Ectodermal cell (in vitro differentiated cells): Measurements from ENCODE around the gene ATG3. TPM values are rescaled to one million over a fixed set of nuclear protein-coding genes. Genes with fewer than 3 reads are reported as not detected.

Experiments
- H3K27ac ChIP-seq: 2 replicates; pipeline ENCODE4 v1.7.0; 2013; ENCODE audit warnings: mild to moderate bottlenecking, low read depth, low read length; ENCODE audit not compliant: insufficient read depth, poor library complexity, severe bottlenecking
- H3K27me3 ChIP-seq: 2 replicates; pipeline ENCODE4 v1.7.0; 2013; ENCODE audit warnings: mild to moderate bottlenecking, low read length; ENCODE audit not compliant: insufficient read depth, control insufficient read depth, poor library complexity, severe bottlenecking
- H3K36me3 ChIP-seq: one replicate; pipeline ENCODE4 v1.7.0; 2013; ENCODE audit warnings: low read length; ENCODE audit not compliant: control insufficient read depth, insufficient read depth
- H3K4me1 ChIP-seq: one replicate; pipeline ENCODE4 v1.7.0; 2013; ENCODE audit warnings: low read length; ENCODE audit not compliant: control insufficient read depth, insufficient read depth
- H3K4me3 ChIP-seq: 2 replicates; pipeline ENCODE4 v1.7.0; 2013; ENCODE audit warnings: low read depth, low read length, control low read depth; ENCODE audit not compliant: insufficient read depth
- H3K9me3 ChIP-seq: 2 replicates; pipeline ENCODE4 v1.7.0; 2013; ENCODE audit warnings: mild to moderate bottlenecking, low read length, moderate library complexity; ENCODE audit not compliant: control insufficient read depth
- WGBS, 2 experiments: methylation state at CpG; one replicate each; pipeline ENCODE4 v1.1.7; 2013; ENCODE audit warnings: missing lambda C conversion rate in 2 of 2; 5-methylcytosine and 5-hydroxymethylcytosine counted together
- polyA plus RNA-seq, 4 experiments: library from polyadenylated mRNA; stranded (reverse); fragments of 50-300 nt; gene quantifications; one replicate each; pipeline ENCODE4 v1.2.3, GENCODE V29; 2013

ATG3 gene
- polyA plus RNA-seq (2013, experiment 1 of 4), result 47.5 TPM
- 39.3 TPM for polyA plus RNA-seq (2013, experiment 2 of 4)
- 41.8 TPM for polyA plus RNA-seq (2013, experiment 3 of 4)
- polyA plus RNA-seq (2013, experiment 4 of 4), result 48.7 TPM

GRCh38 chr3:112561734-112562529 is at the start of gene ATG3, which contains the start of gene SLC35A5:
ATG3 (minus strand) TSS chr3:112561962; CDS start chr3:112561528, 434 bp downstream.
SLC35A5 (plus strand) TSS chr3:112562045; CDS start chr3:112563404, 1,359 bp downstream.
- Histone ChIP-seq H3K27ac (peak within 1 kb of the TSS; percentile 96), H3K36me3 (peaks cover 12% of the 10 kb centered on the region), H3K9me3 (no peaks in the 10 kb centered on the region), H3K4me1 (peaks cover 3% of the 10 kb centered on the region), H3K4me3 (peak within 1 kb of the TSS; percentile 98), H3K27me3 (no peaks in the 10 kb centered on the region)
- 0% methylated on average over 58 of the region's 58 CpGs for WGBS, 2 experiments

GRCh38 chr3:112610121-112610520 is 48.4 kb upstream of the ATG3 start:
- Histone ChIP-seq H3K27me3 (no peaks in the 10 kb centered on the region), H3K36me3 (no peaks in the 10 kb centered on the region), H3K4me1 (peaks cover 4% of the 10 kb centered on the region), H3K4me3 (no peak overlapping the region), H3K9me3 (no peaks in the 10 kb centered on the region), H3K27ac (no peak overlapping the region)
- 89 to 92% methylated on average over 3 of the region's 3 CpGs for WGBS, 2 experiments

GRCh38 chr3:112607863-112608262 is 46.1 kb upstream of the ATG3 start:
- Histone ChIP-seq H3K27ac (no peak overlapping the region), H3K9me3 (no peaks in the 10 kb centered on the region), H3K36me3 (no peaks in the 10 kb centered on the region), H3K4me3 (no peak overlapping the region), H3K27me3 (no peaks in the 10 kb centered on the region), H3K4me1 (peaks cover 4% of the 10 kb centered on the region)

DNA sequence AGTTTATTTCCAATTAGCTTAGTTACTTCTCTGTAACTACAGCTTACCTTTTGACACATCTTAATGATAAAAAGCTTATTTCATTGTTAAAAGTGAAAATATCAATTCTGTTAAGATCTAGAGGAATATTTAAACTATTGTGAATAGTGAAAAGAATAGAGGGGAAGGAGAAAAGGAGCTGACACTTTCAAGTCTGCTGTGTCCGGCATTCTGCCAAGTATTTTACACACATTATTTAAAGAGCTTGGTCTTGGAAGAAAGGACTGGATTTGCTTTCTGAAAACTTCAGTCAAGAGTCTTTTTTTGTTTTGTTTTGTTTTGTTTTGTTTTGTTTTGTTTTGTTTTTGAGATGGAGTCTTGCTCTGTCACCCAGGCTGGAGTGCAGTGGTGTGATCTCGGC is 44.3 kb upstream of the ATG3 start:
- H3K4me3 ChIP-seq, result no peak overlapping the region
- no peaks in the 10 kb centered on the region for H3K27me3 ChIP-seq
- no peaks in the 10 kb centered on the region for H3K9me3 ChIP-seq
- H3K4me1 ChIP-seq, result peaks cover 4% of the 10 kb centered on the region
- no peaks in the 10 kb centered on the region for H3K36me3 ChIP-seq
- WGBS, 2 experiments, result 92 to 94% methylated on average over 2 of the region's 2 CpGs
- H3K27ac ChIP-seq, result no peak overlapping the region

DNA sequence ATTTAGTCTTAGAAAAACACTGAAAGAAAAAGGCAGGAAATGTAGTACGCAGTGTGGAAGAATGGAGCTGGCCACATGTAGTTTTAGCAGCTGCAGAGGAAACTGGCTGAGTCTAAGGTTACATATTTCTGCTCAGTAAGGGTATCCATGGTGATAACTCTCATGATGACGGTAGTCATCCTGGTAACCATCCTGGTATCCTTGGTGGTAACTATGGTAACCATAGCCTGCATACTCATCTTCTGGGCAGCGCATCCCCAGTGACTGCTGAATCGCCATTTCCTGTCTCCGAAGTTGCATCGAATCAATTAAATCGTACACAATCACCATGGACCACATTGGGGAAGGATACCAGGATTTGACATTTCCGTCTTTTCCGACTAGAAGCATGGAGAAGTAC is 43.5 kb upstream of the ATG3 start:
- Histone ChIP-seq H3K36me3 (no peaks in the 10 kb centered on the region), H3K4me3 (no peak overlapping the region), H3K4me1 (peaks cover 4% of the 10 kb centered on the region), H3K27me3 (no peaks in the 10 kb centered on the region), H3K9me3 (no peaks in the 10 kb centered on the region), H3K27ac (no peak overlapping the region)
- 86 to 90% methylated on average over 9 of the region's 9 CpGs for WGBS, 2 experiments

DNA sequence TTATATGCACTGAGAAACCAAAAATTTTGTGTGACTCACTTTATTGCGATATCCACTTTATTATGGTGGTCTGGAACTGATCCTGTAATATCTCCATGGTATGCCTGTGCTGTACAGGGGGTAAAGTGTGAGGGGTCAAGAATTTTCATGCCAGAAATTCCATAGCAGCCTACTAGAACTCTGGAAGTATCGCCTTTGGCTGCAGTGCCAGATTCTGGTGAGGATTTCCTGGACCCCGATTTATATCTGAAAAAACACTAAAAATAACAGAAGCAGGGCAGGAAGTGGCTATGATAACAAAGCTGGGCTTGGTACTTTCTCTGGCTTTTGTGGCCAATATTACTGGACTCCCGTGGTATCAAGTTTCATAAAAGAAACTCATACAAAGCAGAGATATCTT is 42.8 kb upstream of the ATG3 start:
- WGBS, 2 experiments, result 91 to 97% methylated on average over 4 of the region's 4 CpGs
- Histone ChIP-seq H3K9me3 (no peaks in the 10 kb centered on the region), H3K27me3 (no peaks in the 10 kb centered on the region), H3K36me3 (no peaks in the 10 kb centered on the region), H3K4me1 (peaks cover 4% of the 10 kb centered on the region), H3K27ac (no peak overlapping the region), H3K4me3 (no peak overlapping the region)

- Histone ChIP-seq H3K36me3 (no peaks in the 10 kb centered on the region), H3K4me3 (no peak overlapping the region), H3K4me1 (peaks cover 4% of the 10 kb centered on the region), H3K27me3 (no peaks in the 10 kb centered on the region), H3K9me3 (no peaks in the 10 kb centered on the region), H3K27ac (no peak overlapping the region)
These were observed 40.6 kb upstream of the ATG3 start for GRCh38 chr3:112602217-112602838.

- H3K4me1 ChIP-seq, result no peaks in the 10 kb centered on the region
- H3K36me3 ChIP-seq, result no peaks in the 10 kb centered on the region
- no peaks in the 10 kb centered on the region for H3K27me3 ChIP-seq
- H3K4me3 ChIP-seq, result no peak overlapping the region
- H3K9me3 ChIP-seq, result no peaks in the 10 kb centered on the region
- H3K27ac ChIP-seq, result no peak overlapping the region
These were observed 37.0 kb upstream of the ATG3 start for GRCh38 chr3:112598731-112599130.

DNA sequence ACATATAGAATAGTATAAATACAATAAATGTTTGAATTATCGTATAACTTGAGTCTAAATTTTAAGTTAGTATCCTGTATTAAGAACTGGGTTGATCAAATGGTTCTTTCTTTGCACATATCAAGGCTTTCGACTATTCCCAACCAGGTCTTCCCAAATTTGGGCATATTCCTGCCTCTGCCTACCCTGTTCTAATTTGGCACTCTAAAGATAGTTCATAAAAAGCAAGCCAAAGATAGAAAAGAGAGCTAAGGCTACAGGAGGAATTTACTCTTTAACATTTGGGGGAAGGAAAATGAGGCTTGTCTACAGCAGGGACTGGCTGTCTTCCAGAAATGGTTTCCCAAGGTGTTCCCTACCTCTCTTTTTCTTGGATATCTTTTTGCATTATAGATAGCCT is 36.2 kb upstream of the ATG3 start:
- Histone ChIP-seq H3K4me3 (no peak overlapping the region), H3K4me1 (no peaks in the 10 kb centered on the region), H3K27me3 (no peaks in the 10 kb centered on the region), H3K27ac (no peak overlapping the region), H3K9me3 (no peaks in the 10 kb centered on the region), H3K36me3 (no peaks in the 10 kb centered on the region)
- 94 to 100% methylated on average over 2 of the region's 2 CpGs for WGBS, 2 experiments

GRCh38 chr3:112594856-112595255 is 33.1 kb upstream of the ATG3 start:
- Histone ChIP-seq H3K27ac (no peak overlapping the region), H3K4me3 (no peak overlapping the region), H3K4me1 (no peaks in the 10 kb centered on the region), H3K9me3 (no peaks in the 10 kb centered on the region), H3K36me3 (no peaks in the 10 kb centered on the region), H3K27me3 (no peaks in the 10 kb centered on the region)
- 96 to 100% methylated on average over 1 to 2 of the region's 2 CpGs for WGBS, 2 experiments
